Frontal cortex (tissue), 4 donors: ENCODE measurements around the gene SSTR3. TPM values are rescaled to one million over a fixed set of nuclear protein-coding genes. Genes with fewer than 3 reads are reported as not detected.
"Not testable (repeated sequence)": the region's sequence is repeated elsewhere in the genome, so short reads cannot be mapped to it uniquely, and the experiment has no call there.

Experiments
- DNase-seq, 2 donors: peaks; one replicate each; pipeline ENCODE4 v3.0.0; 2012; ENCODE audit warnings: low spot score in 2 of 2
- FAIRE-seq: peaks from 2 replicates; lab custom pipeline; 2012; peaks lifted over from hg19 to GRCh38; lab: Jason Lieb, UNC
- total RNA-seq: library from RNA; depleted of rRNA; stranded (reverse); fragments of >200 nt; gene quantifications from one replicate; pipeline ENCODE4 v1.2.3, GENCODE V29; 2014
- donor health status: control.
- donor health status: control.
- donor health status: control.

SSTR3 gene
- total RNA-seq, 1 donor from 2014 or later = 0.41 TPM

DNA sequence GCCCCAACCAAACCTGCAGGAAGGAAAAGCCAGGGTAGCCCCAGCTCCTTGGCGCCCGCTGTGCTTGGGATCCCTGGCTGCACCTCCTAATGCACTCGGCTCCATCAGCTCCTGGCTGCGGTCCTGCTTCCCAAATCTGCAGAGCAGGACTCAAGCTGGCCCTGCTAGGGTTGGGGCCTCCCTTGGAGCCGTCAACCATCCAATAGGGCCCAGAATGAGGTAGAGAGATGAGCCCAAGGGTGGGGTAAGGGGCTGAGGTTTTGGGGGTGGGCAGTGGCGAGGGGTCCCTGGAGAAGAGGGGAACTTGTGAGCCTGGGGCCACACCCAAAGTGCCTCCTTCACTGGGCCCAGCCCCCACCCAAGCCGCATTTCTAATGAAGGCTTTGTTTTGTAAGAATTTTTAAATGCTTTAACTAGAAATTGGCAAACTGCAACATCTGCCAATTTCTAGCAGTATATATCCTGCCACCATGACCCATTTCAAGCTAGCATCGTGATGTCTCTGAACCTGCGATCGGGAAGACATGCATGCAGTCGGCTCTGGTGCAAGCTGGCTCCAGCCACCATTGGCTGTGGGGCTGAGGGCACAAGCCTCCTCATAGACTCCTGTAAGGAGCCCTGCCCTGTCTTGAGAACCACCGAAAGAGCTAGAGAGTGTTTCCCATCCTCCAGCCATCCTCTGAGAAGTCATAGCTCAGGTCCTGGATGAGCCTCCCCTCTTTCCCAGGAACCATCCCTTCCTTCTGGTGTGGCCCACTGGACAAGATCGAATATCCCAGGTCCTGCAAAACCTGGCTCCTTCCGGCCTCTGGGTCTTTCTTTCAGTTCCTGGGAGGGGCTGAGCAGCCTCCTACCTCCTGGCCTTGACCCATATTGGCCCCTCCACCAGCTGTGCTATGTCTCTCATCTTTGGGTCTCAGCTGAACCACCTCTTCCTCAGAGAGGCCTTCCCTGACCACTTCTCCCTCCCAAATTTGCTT, 39.7 kb downstream of the SSTR3 start:
- FAIRE-seq (no peak), DNase-seq (no peak)

DNA sequence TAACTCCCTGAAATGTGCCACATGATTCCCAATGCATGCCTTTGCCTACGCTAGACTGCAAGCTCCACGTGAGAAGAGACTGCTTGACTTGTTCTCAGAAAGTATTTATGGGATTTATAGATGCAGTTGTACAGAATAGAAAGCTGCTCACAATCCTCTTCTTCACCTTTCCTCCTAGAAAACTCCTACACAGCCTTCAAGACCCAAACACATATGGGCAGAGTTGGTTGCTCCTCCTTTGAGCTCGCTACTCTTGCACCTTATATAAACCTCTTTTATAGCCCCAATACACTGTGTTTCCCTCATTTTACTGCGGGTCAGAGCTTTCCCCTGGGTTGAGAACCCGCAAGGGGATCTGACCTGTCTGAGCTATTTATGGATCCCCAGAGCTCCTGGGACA, 40.6 kb downstream of the SSTR3 start:
- DNase-seq (no peak), FAIRE-seq (no peak)

DNA sequence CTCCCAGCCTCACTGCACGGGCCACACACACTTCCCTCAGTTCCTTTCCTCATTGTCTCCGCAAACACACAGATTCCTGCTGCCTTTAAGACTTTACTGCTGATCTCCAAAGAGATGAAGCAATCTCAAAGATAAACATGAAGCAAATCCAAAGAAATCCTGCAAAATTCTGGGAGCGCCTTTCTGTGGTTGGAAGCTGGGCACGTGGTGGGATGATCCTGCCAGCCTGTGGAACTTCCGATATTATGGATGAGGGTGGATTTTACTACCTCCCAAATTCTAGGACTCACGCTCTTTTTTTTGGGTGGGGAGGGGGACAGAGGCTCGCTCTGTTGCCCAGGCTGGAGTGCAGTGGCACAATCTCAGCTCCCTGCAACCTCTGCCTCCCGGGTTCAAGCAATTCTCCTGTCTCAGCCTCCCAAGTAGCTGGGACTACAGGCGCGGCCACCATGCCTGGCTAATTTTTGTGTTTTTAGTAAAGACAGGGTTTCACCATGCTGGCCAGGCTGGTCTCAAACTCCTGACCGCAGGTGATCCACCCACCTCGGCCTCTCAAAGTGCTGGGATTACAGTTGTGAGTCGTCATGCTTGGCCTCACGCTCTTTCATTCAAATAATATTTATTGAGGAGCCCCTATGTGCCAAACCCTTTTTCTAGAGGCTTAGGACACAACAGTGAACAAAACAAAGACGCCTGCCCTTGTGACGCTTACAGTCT, 41.4 kb downstream of the SSTR3 start:
- not testable (repeated sequence) for DNase-seq, FAIRE-seq

DNA sequence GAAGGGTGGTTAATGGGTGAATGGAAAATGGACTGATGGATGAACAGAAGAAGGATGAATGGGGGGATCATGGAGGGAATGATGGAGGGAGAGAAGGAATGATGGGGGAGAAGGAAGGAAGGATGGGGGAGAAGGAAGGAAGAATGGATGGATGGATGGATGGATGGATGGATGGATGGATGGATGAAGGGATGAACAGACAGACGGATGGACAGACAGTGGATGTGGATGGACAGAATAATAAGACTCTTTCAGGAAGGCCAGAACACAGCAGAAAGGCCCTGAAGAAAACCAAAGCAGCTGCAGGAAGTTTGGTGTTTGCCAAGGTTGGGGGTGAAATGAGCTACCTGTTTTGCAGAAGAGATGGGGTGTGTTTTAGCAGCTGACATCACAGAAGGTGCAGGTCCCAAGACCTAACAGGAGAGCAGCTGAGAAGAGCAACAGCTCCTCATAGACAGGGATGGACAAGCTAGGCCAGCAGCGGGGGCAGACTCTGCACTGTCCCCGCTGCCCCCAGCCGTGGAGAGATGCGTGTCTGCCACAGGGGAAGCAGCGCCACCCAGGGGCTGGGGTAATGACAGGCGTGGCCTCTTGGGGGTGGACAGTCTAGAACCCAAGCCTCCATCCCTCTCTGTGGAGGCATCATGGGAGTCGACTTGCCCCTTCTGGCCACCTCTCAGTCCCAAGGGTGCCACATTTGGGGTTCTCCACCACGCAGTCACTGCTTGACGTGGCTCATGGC, 42.2 kb downstream of the SSTR3 start:
- DNase-seq = no peak

DNA sequence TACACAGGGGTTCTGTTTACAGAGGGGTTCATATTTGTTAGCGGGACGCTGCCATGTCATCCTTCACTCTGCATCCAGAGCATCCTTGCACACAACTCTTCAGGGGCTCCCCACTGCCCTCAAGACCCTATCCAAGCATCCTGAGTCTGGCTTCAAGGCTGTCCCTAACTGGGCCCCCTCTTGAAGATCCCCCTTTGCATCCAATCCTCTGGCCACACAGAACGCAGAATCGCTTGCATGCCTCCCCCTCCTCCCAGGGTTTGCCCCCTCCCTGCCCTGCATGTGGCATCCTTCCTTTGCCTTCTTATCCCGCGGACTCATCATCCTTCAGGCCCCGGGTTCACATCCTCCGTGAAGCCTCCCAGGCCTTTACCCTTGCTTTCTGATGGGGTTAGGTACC, 42.9 kb downstream of the SSTR3 start:
- DNase-seq (no peak), FAIRE-seq (no peak)

More for the DNA sequence above, 42.2 kb downstream of the SSTR3 start:
- FAIRE-seq = no peak

DNA sequence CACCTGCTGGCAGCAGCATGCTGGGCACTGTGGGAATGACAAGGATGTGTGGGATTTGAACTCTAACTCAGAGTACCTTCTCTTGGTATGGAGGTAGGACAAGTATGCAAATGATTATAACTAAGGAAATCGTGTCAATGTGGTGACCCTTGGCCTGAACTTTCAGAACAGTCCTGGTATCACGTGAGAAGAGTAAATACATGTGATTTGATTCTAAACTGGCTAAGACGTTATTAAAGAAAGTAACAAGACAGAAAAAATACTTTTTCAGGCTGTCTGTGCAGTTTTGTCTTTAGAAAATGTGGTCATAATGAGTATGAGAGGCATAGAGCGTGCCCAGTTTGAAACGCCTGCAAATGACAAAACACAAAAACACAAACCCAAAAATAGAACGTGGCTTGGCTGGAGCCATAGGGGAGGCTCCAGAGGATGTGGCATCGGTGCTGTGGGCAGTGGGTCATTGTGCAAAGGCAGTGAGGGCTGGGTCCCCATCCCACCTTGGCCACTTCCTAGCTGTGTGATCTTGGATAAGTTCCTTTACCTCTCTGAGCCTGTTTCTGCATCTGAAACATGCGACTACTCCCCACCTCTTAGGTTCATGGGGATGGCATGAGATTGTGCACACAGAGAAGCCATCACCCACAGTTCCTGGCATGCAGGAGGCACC, 44.2 kb downstream of the SSTR3 start:
- DNase-seq (no peak), FAIRE-seq (no peak)

DNA sequence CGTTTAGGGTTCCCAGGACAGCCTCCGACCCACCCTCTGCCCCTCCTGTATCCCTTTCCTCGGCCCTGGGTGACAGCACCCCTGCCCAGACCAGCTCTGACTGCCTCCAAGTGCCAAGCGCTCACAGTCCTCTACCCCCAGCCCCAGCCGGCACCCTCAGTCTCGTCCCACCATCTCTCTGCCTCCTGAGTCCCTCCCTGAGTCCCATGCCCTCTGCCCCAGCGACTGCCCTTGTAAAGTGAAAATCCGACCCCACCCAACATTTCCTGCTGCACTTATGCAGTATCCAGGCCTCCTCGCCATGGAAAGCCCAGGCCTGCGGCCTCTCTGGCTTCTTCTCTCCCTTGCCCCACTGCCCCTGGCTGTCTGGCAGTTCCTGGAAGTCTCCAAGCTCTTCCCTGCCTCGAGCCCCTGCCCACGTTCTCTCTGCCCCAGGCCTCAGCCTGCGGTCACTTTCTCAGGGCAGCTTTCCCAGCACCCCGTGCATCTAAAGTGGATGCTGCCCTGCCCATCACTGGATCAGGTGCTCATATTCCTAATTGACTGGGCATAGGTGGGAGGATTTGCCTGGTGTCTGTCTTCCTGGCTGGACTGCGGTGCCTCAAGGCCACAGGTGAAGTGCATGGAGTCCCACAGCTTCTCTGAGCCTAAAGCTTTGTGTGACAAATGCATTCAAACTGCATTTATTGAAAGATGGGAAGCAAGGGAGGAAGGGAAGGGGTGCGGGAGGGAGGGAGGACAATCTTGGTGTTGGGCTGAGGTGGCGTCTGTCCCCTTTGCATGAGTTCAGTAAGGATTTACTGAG, 44.9 kb downstream of the SSTR3 start:
- FAIRE-seq = no peak
- no peak for DNase-seq

DNA sequence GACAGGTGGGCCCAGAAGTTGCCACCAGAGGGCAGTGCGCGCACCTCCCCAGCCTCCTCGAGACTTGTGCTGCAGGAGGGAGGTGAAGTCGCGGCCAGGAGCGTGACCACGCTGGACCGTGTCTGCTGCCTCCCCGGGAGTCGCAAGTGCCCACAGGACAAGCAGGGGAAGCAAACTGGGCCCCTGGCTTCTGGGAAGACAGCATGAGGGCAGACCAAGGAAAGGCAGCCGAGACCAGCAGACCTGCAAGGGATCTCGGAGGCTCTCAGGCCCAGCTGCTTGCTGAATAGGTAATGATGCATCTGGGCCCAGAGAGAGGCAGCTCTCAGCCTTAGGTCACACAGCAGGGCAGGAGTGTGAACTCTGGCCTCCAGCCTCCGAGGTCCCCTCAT, 45.6 kb downstream of the SSTR3 start:
- peak; percentile 66 to 93 for DNase-seq
- no peak for FAIRE-seq

DNA sequence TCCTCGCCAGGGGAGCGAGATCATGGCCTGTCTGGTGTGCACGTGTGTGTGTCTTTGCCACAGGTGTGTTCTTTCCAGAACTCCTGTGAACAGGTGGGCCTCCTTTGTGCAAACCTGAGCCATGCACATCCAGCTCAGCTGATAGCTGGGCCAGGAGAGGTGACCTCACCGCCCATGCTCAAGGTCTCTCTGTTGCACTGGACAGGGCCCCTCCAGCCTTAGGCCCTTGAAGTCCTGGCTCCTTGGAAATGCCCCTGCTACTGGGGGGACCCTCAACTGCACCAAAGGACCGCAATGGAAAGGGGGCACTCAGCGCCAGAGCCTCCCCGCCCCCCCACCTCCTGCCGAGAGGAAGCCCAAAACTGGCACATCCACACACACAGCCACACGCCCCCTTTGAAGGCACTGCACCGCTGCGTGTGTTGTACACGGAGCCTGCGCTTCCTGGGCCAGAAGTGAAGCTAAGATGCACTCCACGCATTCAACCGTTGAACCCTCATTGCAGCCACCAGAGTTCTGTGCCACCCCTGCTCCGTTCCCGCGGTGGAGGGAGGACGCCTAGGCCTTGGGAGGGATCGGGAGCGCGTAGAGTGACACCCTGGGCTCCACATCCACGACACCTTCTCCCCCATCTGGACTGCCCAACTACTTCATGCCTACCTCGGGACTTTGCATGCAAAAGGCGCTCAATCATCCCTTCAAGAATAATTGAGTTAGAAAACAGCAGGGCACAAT, 46.2 kb downstream of the SSTR3 start:
- no peak for DNase-seq
- FAIRE-seq = no peak

DNA sequence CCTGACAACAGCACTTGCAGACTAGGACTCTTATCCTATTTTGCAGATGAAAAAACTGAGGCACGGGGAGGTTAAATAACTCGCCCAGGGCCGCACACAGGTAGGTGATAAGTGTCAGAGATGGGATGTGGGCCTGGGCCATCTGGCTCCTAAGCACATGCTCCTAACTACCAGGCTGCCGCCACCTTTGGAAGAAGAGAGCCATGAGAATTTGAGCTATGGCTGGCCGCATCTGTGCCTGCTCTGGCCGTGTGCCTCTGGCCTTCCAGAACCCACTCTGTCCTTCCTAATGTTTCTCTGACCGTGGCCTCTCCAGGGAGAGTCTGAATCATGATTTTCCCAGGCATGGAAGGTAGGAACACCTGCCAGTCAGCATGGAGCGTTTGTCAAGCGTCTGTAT, 47.2 kb downstream of the SSTR3 start:
- DNase-seq (no peak), FAIRE-seq (no peak)

DNA sequence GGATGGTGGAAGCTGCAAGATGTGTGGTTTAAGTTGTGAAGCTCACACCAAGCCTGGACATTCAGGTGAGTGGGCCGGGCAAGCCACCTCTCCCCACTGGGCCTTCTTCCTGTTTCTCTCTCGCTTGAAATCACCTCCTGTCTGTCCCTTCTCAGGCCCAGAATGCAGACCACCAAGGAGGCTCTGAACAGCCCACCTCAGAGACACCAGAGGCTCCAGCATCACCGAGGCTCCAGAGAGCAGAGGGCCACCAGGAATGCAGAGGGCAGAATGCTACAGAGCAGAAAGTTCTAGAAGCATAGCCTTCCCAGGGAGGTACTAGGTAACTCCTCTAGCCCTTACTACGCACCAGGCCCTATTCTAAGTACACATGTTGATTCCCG, 47.8 kb downstream of the SSTR3 start:
- FAIRE-seq = no peak
- DNase-seq = no peak

DNA sequence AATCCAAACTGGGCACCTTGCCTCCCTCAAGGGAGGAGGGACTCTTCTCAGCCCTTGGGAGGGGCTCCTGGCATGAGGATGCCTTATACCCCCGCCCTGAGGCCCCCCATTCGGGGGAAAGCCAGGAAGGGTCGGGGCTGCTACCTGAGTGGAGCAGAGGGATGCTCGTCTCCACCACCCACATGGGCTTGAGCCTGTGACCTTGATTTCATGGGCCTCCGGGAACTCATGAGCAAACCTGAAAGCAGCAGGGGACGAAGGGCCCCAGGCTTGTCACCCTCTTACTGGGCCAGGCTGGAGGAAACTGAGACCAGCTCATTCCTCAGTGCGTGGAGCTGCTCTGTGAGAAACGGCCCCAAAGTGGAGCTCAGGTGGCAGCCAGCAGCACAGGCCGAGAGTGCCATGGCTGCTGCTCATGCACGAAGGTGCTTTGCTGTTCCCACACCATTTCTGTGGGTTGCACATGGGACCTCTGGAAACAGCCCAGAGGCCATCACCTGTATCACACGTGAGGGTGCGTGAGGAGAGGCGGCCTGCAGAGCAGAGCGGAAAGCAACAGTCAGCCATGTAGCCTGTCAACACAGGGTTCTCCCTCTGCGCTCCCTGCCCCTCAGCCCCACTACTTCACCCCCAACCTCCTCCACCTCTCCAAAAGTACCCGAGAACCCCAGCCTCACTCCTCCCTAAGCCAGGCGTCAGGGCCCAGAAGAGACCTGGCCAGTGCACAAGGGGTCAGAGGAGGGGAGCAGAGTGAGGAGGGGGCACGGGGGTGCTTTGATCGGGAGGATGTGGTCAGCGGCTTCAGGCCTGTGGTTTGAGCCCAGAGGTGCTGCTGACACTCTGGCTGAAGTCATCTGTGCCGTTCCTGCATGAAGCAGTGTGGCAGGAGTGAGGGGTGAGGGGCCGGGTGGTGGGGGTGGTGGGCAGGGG, 48.4 kb downstream of the SSTR3 start:
- DNase-seq = no peak
- no peak for FAIRE-seq

DNA sequence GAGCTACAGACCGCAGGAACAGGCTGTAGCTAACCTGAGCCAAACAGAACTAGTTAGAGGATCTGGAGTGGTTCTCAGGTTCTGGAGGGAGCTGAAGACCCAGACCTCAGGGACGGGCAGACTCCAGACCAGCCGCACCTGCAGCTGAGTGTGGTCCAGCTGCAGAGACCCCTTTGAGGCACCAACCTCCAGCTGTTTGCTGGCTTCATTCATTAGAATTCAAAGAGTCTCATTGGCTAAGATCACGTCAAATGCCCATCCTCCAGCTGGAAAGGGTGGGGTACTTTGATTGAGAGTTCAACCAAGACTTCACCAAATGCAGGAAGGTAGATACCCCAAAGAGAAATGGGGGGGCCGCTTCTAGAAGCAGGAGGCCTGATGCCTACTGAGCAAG, 49.2 kb downstream of the SSTR3 start:
- DNase-seq = no peak
- no peak for FAIRE-seq

DNA sequence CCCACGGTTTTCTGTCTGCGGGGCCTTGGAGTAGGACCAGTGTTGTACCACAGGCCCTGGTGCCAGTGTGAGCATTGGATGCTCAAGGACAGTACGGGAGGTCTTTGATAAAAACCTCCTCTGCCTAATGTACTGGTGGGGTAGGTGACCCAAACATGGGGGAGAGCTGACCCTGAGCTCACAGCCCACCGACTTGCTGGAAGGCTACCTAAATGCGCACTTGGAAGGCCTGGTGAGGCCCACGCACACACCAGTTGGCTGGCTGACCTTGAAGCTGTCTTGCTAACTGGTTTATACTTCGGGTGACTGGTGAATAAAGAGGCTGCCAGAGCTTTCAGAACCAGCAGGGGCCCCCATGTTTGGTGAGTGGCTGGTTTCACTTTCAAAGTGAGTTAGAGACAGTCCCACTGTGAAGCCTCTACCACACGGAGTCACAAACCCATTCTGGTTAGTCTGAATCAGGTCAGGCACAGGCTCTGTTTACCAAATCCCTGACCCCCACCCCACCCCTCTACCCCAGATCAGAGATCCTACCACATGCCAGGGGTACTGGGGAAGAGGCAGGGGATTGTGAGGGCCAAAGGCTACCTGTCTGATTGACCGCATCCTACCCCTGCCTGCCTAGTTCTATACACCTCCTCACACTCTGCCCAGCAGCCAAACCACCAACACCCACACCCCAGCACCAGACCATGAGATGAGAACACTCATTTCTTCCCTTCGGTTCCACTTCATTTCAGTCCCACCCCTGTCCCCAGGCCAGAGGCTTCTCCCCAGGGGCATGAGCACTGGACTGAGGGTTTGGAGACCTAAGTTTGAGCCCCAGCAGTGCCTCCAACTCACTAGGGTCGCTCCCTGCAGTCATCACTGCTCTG, 49.8 kb downstream of the SSTR3 start:
- FAIRE-seq (no peak), DNase-seq (no peak)

DNA sequence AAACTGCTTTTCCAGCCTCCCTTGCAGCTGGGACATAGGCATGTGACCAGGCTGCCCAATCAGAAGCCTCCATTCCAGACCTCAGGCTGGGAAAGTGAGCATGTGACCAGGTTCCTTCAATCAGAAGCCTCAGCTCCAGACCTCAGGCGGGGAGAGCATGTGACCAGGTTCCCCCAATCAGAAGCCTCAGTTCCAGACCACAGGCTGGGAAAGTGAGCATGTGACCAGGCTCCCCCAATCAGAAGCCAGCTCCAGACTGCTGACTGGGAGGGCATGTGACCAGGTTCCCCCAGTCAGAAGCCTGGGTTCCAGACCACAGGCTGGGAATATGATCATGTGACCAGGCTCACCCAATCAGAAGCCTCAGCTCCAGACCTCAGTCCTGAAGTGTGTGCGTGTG, 50.8 kb downstream of the SSTR3 start:
- DNase-seq (no peak), FAIRE-seq (no peak)

DNA sequence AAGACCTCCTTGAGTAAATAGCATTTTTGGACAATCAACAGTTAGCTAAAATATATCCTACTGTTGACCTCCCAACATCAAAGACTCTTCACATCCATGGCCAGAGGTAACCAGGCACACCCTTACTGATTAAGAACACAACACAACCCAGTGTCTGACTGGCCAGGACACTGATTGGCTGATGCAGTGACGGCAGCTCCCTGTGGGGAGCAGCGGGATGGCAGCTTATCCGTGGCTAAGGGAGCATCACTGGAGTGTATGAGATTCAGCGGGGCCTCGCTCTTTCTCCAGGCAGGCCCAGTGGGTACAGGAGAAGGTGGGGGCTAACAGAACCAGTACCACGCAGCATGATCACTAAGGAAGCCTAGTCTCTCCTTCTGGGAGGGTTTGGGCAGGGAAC, 52.2 kb downstream of the SSTR3 start:
- FAIRE-seq = no peak
- DNase-seq = no peak

DNA sequence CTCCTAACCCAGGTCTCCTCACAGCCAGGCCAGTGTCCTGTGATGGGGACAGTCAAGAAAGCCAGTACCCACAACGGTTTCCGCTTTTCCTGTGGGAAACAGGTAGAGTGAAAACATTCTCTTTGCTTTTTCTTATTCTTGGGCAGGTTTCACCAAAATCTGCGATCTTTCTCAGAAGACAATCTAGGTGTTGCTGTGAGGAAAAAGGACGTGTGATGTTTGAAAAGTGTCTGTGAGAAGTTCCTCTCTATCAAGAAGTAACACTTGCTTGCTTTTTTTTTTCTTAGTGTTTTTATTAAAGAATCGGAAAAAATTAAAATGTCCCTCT, 53.4 kb downstream of the SSTR3 start:
- DNase-seq (no peak), FAIRE-seq (no peak)
